ENCODE results near the gene SLCO2A1.

DNA sequence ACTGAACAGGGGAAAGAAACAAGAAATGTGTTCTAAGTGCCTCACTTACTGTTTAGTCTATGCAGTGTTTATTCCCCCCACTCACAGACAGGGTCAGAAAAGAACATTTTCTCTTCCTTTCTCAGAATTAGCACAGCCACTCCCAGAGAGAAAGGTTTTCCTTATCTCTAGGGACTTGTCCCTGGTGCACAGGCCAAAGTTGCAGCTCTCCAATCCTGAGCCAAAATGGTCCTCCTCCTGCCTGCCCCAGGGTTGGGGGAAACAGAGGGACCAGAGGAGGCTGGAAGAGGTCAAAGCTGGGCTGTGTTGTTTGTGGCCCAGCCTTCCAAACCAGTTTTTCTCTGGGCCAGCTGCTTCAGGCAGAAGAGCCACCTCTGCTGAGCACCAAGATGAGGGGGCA, 146.1 kb downstream of the SLCO2A1 start:
- TF ChIP-seq POLR2A (IDR thresholded peaks at IDR 0.05) = no peak
- TF ChIP-seq, protein P1, sequence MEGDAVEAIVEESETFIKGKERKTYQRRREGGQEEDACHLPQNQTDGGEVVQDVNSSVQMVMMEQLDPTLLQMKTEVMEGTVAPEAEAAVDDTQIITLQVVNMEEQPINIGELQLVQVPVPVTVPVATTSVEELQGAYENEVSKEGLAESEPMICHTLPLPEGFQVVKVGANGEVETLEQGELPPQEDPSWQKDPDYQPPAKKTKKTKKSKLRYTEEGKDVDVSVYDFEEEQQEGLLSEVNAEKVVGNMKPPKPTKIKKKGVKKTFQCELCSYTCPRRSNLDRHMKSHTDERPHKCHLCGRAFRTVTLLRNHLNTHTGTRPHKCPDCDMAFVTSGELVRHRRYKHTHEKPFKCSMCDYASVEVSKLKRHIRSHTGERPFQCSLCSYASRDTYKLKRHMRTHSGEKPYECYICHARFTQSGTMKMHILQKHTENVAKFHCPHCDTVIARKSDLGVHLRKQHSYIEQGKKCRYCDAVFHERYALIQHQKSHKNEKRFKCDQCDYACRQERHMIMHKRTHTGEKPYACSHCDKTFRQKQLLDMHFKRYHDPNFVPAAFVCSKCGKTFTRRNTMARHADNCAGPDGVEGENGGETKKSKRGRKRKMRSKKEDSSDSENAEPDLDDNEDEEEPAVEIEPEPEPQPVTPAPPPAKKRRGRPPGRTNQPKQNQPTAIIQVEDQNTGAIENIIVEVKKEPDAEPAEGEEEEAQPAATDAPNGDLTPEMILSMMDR (IDR thresholded peaks at IDR 0.05 in 4 of 5, conservative IDR thresholded peaks at IDR 0.05 in 1 of 5) = no peak
